DMS114 treated with DMSO at 0.1 percent for 48 hours (cell line): Measurements from ENCODE around the gene AGPAT3.

Experiments
- DNase-seq: peaks from one replicate; lab custom pipeline; 2025; ENCODE audit not compliant: unreplicated experiment; lab: John Stamatoyannopoulos, UW

The AGPAT3 gene

GRCh38 chr21:43921571-43921978 is 56.6 kb downstream of the AGPAT3 start:
- DNase-seq, result no peak

DNA sequence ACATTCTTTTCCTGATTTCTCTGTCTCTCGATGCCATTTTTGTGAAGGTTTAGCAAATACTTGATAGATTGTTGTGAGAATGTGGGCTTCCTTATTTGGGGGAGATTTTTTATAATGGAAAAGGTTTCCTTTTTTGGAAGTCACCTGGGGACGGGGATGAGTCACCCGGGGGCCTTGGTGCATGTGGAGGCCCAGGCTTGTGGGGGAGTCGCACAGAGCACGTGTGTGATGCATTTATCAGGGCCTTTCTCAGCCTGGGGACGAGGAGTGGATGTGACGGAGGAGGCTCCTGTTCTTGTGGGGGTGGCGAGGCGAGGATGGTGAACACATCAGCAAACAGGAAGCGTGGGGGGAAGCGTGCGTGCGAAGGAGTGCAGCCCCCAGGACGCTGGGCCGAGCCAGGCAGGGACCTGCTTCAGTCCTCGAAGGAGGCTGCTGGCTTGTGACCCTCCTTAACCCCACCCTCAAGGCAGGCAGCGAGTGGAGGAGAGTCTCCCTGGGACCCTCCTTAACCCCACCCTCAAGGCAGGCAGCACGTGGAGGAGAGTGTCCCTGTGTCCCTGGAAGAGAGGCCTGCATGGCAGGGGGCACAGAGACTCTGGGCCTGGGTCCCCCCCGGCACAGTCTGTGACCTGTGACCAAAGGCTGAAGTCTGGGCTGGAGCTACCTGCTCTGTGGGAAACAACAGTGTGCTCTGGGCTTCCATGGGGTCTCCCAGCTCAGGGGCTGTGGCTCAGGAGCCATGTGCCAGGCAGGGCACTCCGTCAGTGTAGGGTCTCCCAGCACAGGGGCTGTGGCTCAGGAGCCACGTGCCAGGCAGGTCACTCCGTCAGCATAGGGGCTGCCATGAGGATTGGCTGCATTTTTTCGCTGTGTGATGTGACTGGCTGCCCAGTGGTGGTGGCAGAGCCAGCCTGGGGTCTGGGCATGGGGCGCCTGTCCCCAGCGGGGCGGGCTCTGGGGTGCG is 57.2 kb downstream of the AGPAT3 start:
- no peak for DNase-seq

DNA sequence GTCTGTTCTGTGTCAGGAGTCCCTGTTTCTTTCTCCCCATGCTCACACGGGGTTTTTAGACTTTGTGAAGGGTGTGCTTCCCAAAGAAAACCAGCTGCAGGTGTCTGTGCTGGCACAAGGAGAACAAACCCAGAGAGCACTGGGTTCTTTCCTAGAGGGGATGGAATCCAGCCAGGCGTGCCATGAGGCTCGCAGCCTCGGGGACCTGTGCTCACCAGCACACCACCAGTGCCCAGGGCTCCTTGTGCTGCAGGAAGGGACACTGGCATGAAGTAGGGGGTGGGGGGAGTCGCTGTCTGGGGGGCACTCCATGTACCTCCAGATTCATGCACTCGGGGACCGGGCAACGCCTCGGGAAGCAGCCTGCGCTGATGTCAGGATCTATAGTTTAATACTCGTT is 57.9 kb downstream of the AGPAT3 start:
- no peak for DNase-seq

- no peak for DNase-seq
Observed at GRCh38 chr21:43923391-43923790, 58.4 kb downstream of the AGPAT3 start.

GRCh38 chr21:43924421-43925095 is 59.5 kb downstream of the AGPAT3 start:
- DNase-seq, result no peak

GRCh38 chr21:43925096-43925481 is 60.1 kb downstream of the AGPAT3 start:
- DNase-seq, result no peak

DNA sequence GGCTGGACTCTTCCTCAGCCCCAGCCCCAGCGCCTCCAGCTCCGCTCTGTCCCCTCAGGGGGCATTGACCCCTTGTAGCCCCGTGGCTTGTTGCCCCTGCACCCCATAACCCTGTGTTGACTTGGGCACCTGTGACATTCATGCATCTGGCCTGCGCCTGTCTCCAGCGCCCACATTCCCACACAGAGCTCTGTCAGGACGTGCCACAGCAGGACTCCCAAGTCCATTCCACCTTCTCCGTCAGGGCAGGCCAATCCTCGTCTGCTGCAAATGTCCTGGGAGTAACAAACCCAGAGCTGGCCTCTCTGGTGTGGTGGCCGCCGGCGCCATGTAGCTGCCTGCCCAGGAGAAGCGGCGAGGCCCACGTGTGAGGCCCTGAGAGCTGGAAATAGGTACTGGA is 60.6 kb downstream of the AGPAT3 start:
- DNase-seq, result no peak

DNA sequence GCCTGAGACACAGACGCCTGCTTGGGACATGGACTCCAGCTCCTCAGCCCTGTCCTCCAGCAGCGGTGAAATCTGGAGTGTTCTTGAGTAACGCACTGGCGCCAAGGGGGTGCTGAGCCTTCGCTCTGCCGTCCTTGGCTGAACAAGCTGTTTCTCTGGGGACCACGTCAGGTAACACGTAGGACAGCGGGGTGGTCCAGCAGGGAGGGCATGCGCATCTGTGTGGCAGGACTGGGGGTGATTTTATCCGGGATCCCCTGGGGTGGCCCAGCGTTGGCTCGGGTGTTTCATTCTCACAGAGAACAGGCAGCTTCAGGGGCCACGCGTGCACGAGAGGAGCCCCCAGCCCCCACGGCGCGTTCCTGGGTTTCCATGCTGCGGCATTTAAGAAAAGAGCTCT is 61.2 kb downstream of the AGPAT3 start:
- no peak for DNase-seq

GRCh38 chr21:43927591-43928221 is 62.7 kb downstream of the AGPAT3 start:
- no peak for DNase-seq

DNA sequence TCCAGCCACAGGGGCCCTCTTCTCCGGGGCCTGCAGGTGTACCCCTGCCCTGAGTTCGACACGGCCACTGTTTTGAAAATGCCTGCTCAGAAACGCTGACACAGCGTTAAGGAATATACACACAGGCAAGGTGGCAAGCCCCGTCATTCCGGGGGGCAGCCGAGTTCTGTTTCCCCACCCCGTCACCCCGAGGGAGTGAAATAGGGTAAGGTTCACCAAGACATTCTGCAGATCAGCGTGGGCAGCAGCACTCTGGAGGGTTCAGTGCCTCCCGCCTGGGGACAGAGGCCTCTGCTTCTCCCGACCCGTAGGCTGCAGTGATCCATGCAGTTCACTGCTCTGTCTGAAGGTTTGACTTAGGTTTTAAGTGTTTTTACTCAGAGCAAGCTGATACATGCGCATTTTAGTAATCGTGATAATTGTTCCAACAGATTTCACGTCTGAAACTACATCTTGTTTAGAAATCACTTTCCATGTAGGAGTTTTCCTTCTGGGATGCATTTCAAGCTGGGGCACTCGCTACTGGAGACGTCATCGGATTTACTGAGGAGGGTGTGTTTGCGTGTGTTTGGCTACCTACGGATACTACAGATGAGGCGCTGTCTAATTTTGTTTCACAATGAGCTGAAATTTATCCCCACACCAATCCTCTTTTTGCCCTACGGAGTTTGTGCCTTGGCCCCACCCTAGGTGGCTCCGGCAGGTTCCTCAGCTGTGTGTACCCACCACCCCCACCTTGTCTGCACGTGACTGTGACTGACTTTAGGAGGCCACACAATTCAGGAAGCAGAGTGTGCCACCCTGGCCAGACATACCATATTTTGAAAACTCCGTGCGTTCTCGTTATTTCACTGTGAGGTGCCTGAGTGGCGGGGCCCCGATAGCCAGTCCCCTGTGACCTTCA is 63.5 kb downstream of the AGPAT3 start:
- DNase-seq, result no peak

GRCh38 chr21:43929217-43929971 is 64.4 kb downstream of the AGPAT3 start:
- no peak for DNase-seq

DNA sequence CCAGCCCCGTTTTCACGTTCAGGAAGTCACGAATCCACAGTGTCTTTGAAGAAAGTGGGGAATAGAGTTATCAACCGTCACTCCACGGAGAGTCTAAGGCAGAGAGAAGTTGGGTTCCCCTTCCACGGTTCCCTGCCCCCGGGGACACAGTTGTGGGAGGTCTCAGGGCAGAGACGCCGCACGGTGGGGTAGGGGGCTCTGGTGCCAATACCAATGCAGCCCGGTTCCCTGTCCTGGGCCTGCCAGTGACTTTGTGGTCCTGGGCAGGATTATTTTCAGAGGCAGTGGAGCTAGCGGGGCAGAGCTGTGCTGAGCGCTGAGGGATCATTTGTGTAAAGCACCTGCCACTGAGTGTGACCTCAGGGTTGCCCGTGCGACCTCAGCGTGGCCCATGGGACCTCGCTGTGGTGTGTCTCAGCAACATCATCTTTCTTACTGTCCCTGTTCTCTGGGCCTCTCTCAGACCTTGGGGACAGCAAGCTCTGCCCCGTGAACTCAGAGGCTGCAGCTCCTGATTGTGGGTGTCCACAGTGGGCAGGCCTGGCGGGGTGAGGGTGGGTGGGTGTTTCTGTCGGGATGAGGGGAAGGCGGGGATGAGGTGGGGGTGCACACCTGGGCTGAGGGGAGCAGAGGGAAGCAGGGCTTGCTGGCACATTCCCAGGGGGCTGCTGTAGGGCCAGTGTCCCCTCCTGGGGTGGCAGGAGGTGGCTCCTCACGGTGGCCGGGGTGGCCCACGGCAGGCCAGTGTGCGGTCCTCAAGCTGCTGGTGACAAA is 65.2 kb downstream of the AGPAT3 start:
- no peak for DNase-seq

DNA sequence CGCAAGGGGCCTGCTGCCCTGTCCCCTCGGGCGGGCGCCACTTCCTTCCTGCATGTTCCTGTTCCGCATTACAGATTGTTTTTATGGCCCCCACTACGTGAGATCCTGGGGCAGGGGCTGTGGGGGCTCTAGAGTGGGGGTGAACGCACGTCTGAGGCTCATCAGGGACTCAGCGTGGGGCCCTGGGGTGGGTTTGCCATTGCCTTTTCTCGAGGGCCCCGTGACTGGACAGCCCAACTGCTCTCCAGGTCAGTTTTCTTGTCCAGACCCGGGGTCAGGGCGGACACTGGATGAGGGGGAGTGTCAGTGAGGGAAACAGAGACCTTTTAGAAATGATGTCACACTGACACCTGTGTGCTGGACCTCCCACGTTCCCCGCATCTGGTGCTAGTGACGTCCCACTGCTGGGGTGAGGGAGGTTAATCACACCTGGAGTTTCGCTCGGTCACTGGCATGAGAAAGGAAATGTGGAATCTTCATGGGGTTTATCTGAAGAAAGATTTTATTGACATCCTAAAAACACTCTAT is 65.9 kb downstream of the AGPAT3 start:
- no peak for DNase-seq

- no peak for DNase-seq
Observed at GRCh38 chr21:43931489-43931888, 66.5 kb downstream of the AGPAT3 start.

- no peak for DNase-seq
Observed at GRCh38 chr21:43932005-43932404, 67.0 kb downstream of the AGPAT3 start.

GRCh38 chr21:43933199-43933598 is 68.2 kb downstream of the AGPAT3 start:
- no peak for DNase-seq

DNA sequence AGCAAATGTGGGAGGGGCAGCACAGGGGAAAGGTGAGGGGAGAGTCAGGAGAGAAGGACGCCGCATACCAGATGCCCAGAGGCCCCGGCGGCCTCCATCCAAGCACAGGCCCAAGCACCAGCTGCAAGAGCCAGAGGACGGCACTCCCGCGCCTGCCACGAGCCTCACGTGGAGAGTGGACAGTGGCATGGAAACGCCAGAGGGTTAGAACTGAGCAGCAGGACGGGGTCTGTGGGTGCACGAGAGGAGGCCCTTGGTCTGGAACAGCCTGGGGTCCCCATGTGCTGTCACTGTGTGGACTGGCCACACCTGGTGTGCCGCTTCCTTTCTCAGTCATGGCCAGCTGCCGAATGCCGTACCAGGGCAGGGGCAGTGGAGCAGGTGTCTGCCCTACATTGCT is 68.7 kb downstream of the AGPAT3 start:
- no peak for DNase-seq

DNA sequence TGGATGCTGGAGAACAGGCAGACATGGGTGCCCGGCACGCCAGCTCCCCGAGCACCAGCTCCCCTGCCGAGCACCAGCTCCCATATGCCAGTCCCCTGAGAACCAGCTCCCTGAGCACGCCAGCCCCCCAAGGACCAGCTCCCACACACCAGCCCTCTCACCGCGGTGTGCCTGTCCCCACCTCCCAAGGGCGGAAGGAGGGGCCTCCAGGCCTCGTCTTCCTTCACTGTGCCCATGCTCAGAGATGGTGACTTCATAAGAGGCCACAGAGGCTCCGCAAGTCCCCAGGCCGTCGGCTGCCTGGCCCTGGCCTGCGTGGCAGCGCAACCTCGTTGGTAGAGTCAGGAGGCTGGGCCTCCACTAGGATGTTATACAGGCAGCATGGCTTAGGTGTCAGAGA is 69.1 kb downstream of the AGPAT3 start:
- no peak for DNase-seq
